DOHH2 (cell line): ENCODE data around the gene RAP2B.

Source experiments
- H3F3A ChIP-seq: fragments of 200-600 bp; sonication (generic), shearing (Covaris generic); 2 replicates; pipeline ENCODE4 v1.6.0; 2016; ENCODE audit warnings: antibody characterized with exemption, mild to moderate bottlenecking; ENCODE audit not compliant: control insufficient read depth, insufficient read depth
- H3K27ac ChIP-seq: fragments of 200-600 bp; sonication (generic); 2 replicates; pipeline ENCODE4 v1.5.1; 2014; ENCODE audit warnings: low read depth, mild to moderate bottlenecking, low read length, moderate library complexity
- H3K27me3 ChIP-seq: fragments of 200-600 bp; sonication (generic); 2 replicates; pipeline ENCODE4 v1.6.1; 2014; ENCODE audit warnings: mild to moderate bottlenecking, low read length, mixed read lengths; ENCODE audit not compliant: control insufficient read depth
- H3K36me3 ChIP-seq: fragments of 200-600 bp; sonication (generic); 2 replicates; pipeline ENCODE4 v1.6.1; 2014; ENCODE audit warnings: mild to moderate bottlenecking, low read length, moderate library complexity, mixed read lengths; ENCODE audit not compliant: control insufficient read depth
- H3K4me1 ChIP-seq: fragments of 200-600 bp; sonication (generic); 2 replicates; pipeline ENCODE4 v1.6.1; 2014; ENCODE audit warnings: mild to moderate bottlenecking, low read length, mixed read lengths; ENCODE audit not compliant: control insufficient read depth
- H3K4me2 ChIP-seq: fragments of 200-600 bp; sonication (generic); 2 replicates; pipeline ENCODE4 v1.6.0; 2014; ENCODE audit warnings: mild to moderate bottlenecking, low read length, moderate library complexity
- H3K4me3 ChIP-seq: fragments of 200-600 bp; sonication (generic); 2 replicates; pipeline ENCODE4 v1.5.1; 2014; ENCODE audit warnings: mild to moderate bottlenecking, low read length, mixed read lengths
- H3K79me2 ChIP-seq: fragments of 200-600 bp; sonication (generic); 2 replicates; pipeline ENCODE4 v1.6.1; 2014; ENCODE audit warnings: mild to moderate bottlenecking, low read length, mixed read lengths; ENCODE audit not compliant: control insufficient read depth
- H3K9me2 ChIP-seq: fragments of 200-600 bp; sonication (generic); replicated peaks from 2 replicates; pipeline ENCODE4 v1.6.1; 2014; ENCODE audit warnings: mild to moderate bottlenecking, low read length, mixed read lengths; ENCODE audit not compliant: control insufficient read depth
- H3K9me3 ChIP-seq: fragments of 200-600 bp; sonication (generic); 2 replicates; pipeline ENCODE4 v1.6.1; 2014; ENCODE audit warnings: antibody characterized with exemption, low read length, mixed read lengths; ENCODE audit not compliant: control insufficient read depth, insufficient read depth
- H4K20me1 ChIP-seq: fragments of 200-600 bp; sonication (generic); 2 replicates; pipeline ENCODE4 v1.6.0; 2014; ENCODE audit warnings: low read depth, mild to moderate bottlenecking, antibody characterized with exemption, low read length, moderate library complexity; ENCODE audit not compliant: control insufficient read depth, insufficient read depth
- CTCF ChIP-seq: fragments of 200-600 bp; sonication (generic); IDR thresholded peaks from one replicate; pipeline ENCODE4 v1.5.1; 2014; ENCODE audit warnings: antibody characterized with exemption, mild to moderate bottlenecking, low read depth, low read length; ENCODE audit not compliant: poor library complexity, severe bottlenecking
- EZH2phosphoT487 ChIP-seq: fragments of 200-600 bp; sonication (generic); IDR thresholded peaks from 2 replicates; pipeline ENCODE4 v1.6.1; 2017; ENCODE audit warnings: borderline replicate concordance, mild to moderate bottlenecking, antibody characterized with exemption, low read length, moderate library complexity, mixed read lengths

Gene RAP2B

GRCh38 chr3:153163756-153164550, 1.9 kb downstream of the RAP2B start:
- no peak overlapping the region for H3K27ac ChIP-seq
- peaks cover 47% of the 10 kb centered on the region for H3K36me3 ChIP-seq
- peak overlapping the region; percentile 87 for H3K4me3 ChIP-seq
- H3F3A ChIP-seq = peaks cover 7% of the 10 kb centered on the region; the same call in 1 of the 2 replicates
- peaks cover 37% of the 10 kb centered on the region for H3K4me1 ChIP-seq
- H3K9me2 ChIP-seq = no peaks in the 10 kb centered on the region
- H3K27me3 ChIP-seq = no peaks in the 10 kb centered on the region
- H3K9me3 ChIP-seq = no peaks in the 10 kb centered on the region
- peaks cover 64% of the 10 kb centered on the region for H3K79me2 ChIP-seq
- peaks cover 31% of the 10 kb centered on the region for H4K20me1 ChIP-seq
- H3K4me2 ChIP-seq = peak overlapping the region; percentile 88
- TF ChIP-seq EZH2phosphoT487 = no peak
- TF ChIP-seq CTCF = no peak

GRCh38 chr3:153165261-153165681, 3.2 kb downstream of the RAP2B start:
- Histone ChIP-seq H3K27ac (no peak overlapping the region), H3K79me2 (peaks cover 64% of the 10 kb centered on the region), H3K4me2 (peak overlapping the region; percentile 88), H3K9me3 (no peaks in the 10 kb centered on the region), H3K27me3 (no peaks in the 10 kb centered on the region), H3K36me3 (peaks cover 47% of the 10 kb centered on the region), H3K9me2 (no peaks in the 10 kb centered on the region), H3K4me3 (peak overlapping the region; percentile 87), H3K4me1 (peaks cover 33% of the 10 kb centered on the region), H3F3A (peaks cover 7% of the 10 kb centered on the region; the same call in 1 of the 2 replicates), H4K20me1 (peaks cover 31% of the 10 kb centered on the region)
- TF ChIP-seq EZH2phosphoT487 (no peak), CTCF (peak; percentile 41)

- H3K4me2 ChIP-seq = peak overlapping the region; percentile 88
- no peak overlapping the region for H3K27ac ChIP-seq
- peaks cover 64% of the 10 kb centered on the region for H3K79me2 ChIP-seq
These were observed 4.2 kb downstream of the RAP2B start for GRCh38 chr3:153166206-153166605.

More at GRCh38 chr3:153166206-153166605, 4.2 kb downstream of the RAP2B start:
- peaks cover 32% of the 10 kb centered on the region for H3K4me1 ChIP-seq
- H3K4me3 ChIP-seq = peak overlapping the region; percentile 87; the same call in 1 of the 2 replicates
- peaks cover 31% of the 10 kb centered on the region for H4K20me1 ChIP-seq
- H3F3A ChIP-seq = peaks cover 7% of the 10 kb centered on the region; the same call in 1 of the 2 replicates
- H3K9me2 ChIP-seq = no peaks in the 10 kb centered on the region
- no peaks in the 10 kb centered on the region for H3K27me3 ChIP-seq
- TF ChIP-seq CTCF (no peak), EZH2phosphoT487 (no peak)
- H3K36me3 ChIP-seq = peaks cover 47% of the 10 kb centered on the region
- no peaks in the 10 kb centered on the region for H3K9me3 ChIP-seq
